ENCODE measurements around the gene TES. TPM values are rescaled to one million over a fixed set of nuclear protein-coding genes. Genes with fewer than 3 reads are reported as not detected.

Gene TES
- total and polyA plus RNA-seq, 4 donors, result 5.7 to 11.8 (median 7.5) TPM

GRCh38 chr7:116229366-116229765, 19.0 kb downstream of the TES start:
- no peak overlapping the region for H3K4me3 ChIP-seq (ENCODE audit: low read depth in 1 of 3, low read length in 3 of 3)
- H3K27me3 ChIP-seq (ENCODE audit: control insufficient read depth in 4 of 4, insufficient read depth in 4 of 4, low read length in 3 of 4), result no peaks in the 10 kb centered on the region
- no peak for TF ChIP-seq ATF3 (IDR thresholded peaks at IDR 0.05)
- TF ChIP-seq RXRA (IDR thresholded peaks at IDR 0.05), result no peak
- no peak for TF ChIP-seq REST (IDR thresholded peaks at IDR 0.05)
- no peak for TF ChIP-seq JUND (IDR thresholded peaks at IDR 0.05)
- TF ChIP-seq NR2F2 (IDR thresholded peaks at IDR 0.05), result no peak
- no peak for TF ChIP-seq CTCF (IDR thresholded peaks at IDR 0.05; ENCODE audit: low read depth, low read length, missing input control)
- no peak for TF ChIP-seq HNF4G (IDR thresholded peaks at IDR 0.05)
- no peak for TF ChIP-seq FOXA1 (IDR thresholded peaks at IDR 0.05)
- TF ChIP-seq MAX (IDR thresholded peaks at IDR 0.05), result no peak
- TF ChIP-seq RAD21 (IDR thresholded peaks at IDR 0.05), result no peak
- TF ChIP-seq GABPA (IDR thresholded peaks at IDR 0.05 in 1 of 2, conservative IDR thresholded peaks at IDR 0.05 in 1 of 2), result no peak
- no peak for TF ChIP-seq SP1 (IDR thresholded peaks at IDR 0.05)
- TF ChIP-seq TAF1 (conservative IDR thresholded peaks at IDR 0.05), result no peak
- no peak for TF ChIP-seq FOXA2 (IDR thresholded peaks at IDR 0.05)
- TF ChIP-seq YY1 (IDR thresholded peaks at IDR 0.05), result no peak
- TF ChIP-seq HNF4A (conservative IDR thresholded peaks at IDR 0.05), result no peak
- no peak for TF ChIP-seq ZBTB33 (IDR thresholded peaks at IDR 0.05)
- TF ChIP-seq EGR1 (IDR thresholded peaks at IDR 0.05; ENCODE audit: low read depth in 2 of 2), result no peak
- no peaks in the 10 kb centered on the region for H3K9me3 ChIP-seq (ENCODE audit: control insufficient read depth in 4 of 4, low read length in 3 of 4)
- H3K27ac ChIP-seq (ENCODE audit: low read depth in 1 of 2, low read length in 2 of 2), result no peak overlapping the region
- H3K4me1 ChIP-seq (ENCODE audit: control insufficient read depth in 4 of 4, insufficient read depth in 4 of 4, low read length in 3 of 4), result peaks cover 0 to 7% (median 5%) of the 10 kb centered on the region in 4 donors
- H3K36me3 ChIP-seq (ENCODE audit: control insufficient read depth in 4 of 4, insufficient read depth in 3 of 4, low read depth in 1 of 4, low read length in 3 of 4), result no peaks in the 10 kb centered on the region
- no peak overlapping the region for H3K9ac ChIP-seq (ENCODE audit: low read depth in 1 of 2, low read length in 2 of 2)
- no peak for DNase-seq (ENCODE audit: low spot score)

All from liver (tissue), 9 donors.